Hepatocyte (in vitro differentiated cells): ENCODE data around the gene GLIPR1.

ENCODE experiments used
- EZH2 ChIP-seq: fragments of 200-600 bp; sonication (generic); IDR thresholded peaks from 2 replicates; pipeline ENCODE4 v1.6.1; 2016; ENCODE audit warnings: antibody characterized with exemption, mild to moderate bottlenecking, borderline replicate concordance
- EZH2phosphoT487 ChIP-seq: fragments of 200-600 bp; sonication (generic); IDR thresholded peaks from one replicate; pipeline ENCODE4 v1.6.1; 2018; ENCODE audit warnings: antibody characterized with exemption, mild to moderate bottlenecking, low read depth, moderate library complexity; ENCODE audit not compliant: unreplicated experiment, severe bottlenecking
- TF ChIP-seq, protein P1 (sequence below): fragments of 200-600 bp; sonication (generic); IDR thresholded peaks from 2 replicates; pipeline ENCODE4 v1.5.1; 2016; ENCODE audit warnings: antibody characterized with exemption, mild to moderate bottlenecking; ENCODE audit not compliant: poor library complexity

DNA sequence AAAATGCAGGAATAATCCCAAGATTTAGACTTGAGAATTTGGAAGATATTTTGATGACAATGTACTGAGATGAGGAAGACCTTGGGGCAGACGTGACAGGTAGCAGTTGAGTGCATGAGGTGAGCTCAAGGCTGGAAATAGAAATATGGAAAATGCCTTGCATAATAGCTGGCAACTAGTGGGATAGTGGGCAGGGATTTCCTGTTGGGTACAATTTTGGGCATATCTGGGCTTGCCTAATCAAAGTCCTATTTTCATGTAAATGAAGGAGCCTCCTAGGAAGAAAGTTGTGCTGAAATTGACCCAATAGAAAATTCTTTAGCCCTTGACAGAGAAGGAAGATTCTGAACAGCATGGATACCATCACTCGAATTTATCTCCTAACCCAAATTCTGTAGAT lies 6.4 kb upstream of the GLIPR1 start:
- TF ChIP-seq, protein P1, sequence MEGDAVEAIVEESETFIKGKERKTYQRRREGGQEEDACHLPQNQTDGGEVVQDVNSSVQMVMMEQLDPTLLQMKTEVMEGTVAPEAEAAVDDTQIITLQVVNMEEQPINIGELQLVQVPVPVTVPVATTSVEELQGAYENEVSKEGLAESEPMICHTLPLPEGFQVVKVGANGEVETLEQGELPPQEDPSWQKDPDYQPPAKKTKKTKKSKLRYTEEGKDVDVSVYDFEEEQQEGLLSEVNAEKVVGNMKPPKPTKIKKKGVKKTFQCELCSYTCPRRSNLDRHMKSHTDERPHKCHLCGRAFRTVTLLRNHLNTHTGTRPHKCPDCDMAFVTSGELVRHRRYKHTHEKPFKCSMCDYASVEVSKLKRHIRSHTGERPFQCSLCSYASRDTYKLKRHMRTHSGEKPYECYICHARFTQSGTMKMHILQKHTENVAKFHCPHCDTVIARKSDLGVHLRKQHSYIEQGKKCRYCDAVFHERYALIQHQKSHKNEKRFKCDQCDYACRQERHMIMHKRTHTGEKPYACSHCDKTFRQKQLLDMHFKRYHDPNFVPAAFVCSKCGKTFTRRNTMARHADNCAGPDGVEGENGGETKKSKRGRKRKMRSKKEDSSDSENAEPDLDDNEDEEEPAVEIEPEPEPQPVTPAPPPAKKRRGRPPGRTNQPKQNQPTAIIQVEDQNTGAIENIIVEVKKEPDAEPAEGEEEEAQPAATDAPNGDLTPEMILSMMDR = no peak
- TF ChIP-seq EZH2 (no peak), EZH2phosphoT487 (no peak)
